NOMO-1 treated with dmso at 0.1 percent for 144 hours (cell line): Measurements from ENCODE around the gene HLA-DQA1.
"Not testable (repeated sequence)": the region's sequence is repeated elsewhere in the genome, so short reads cannot be mapped to it uniquely, and the experiment has no call there.

Experiments
- DNase-seq: peaks from one replicate; lab custom pipeline; 2025; ENCODE audit not compliant: unreplicated experiment; lab: John Stamatoyannopoulos, UW

The HLA-DQA1 gene

DNA sequence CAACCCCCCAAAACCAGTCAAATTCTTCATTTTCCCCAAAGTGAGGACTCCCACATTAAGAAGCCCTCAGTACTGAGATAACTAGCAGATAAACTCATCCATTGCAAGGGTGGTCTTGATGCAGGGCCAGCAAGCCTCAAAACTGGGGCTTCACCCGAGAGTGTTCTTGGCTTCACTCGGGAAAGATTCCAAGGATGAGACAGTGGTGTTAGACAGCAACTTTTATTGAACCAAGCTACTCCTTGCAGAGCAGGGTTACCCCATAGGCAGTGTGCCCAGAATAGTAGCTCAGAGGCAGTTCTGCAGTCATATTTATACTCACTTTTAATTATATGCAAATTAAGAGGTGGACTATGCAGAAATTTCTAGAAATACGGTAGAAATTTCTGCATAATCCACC is 15.8 kb upstream of the HLA-DQA1 start:
- no peak for DNase-seq

DNA sequence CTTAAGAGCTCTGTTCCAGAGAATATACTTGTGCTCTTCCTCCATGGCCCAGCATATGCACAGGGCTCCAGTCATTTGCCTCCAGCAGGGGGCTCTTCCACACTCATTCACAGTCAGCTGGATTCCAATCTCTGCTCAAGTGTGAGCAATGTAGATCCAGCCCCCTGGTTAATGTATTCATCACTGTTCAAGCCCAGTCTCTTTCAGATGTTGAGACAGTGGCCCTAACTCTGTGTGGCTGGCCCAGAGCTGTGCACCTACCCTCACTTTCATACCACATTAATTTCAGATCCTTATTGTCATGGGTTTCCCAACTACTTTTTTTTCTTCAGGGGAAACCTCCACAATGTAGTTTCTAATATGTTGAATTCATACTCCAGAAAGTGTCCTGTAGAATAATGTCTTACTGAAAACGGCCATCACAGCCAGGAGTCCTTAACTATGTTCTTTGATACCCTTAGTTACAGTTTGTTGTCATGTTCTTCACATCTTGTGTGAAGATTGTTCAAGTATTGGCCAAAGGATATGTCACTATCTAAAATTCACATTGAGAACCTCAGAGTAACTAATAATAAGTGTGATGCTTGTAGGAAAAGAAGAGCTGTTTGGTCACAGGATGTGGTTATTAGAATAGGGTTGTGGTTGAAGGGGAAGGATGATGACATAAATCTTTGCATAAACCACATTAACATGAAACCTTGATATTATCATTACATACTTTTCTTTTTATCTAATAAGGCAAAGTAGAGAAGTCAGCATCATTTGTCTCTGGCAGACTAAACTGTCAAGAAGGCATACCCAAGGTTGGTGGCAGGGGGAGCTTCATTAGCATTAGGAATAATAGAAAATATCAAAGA is 14.4 kb upstream of the HLA-DQA1 start:
- DNase-seq, result peak; percentile 66

DNA sequence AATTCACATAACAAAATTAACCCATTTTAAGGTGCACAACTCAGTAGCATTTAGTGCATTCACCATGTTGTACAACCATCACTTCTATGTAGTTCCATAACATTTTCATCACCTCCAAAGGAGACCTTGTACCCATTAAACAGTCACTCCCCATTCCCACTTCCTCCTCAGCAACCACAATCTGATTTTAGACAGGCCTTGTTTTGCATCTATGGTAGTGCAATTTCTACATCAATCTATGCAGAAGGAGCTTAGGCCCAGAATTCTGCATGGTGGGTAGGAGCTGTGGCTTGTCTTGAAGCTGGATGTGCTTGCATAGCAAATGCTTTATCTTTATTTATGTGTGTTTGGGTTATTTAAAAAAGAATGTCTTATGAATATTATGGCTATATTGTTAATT is 13.5 kb upstream of the HLA-DQA1 start:
- DNase-seq, result peak; percentile 85

DNA sequence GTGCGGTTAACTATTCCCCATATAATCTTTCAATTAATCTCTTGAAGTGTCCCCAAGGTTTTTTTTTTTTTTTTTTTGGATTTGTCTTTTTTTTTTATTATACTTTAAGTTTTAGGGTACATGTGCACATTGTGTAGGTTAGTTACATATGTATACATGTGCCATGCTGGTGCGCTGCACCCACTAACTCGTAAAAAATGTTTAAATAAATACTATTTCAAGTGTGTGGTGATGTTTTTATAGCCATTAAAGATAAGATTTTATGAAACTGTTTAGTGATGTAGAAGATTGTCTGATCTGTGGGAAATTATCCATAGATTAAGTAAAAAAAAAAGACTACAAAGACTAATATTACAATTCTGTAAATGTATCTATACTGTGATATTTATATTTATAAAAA is 12.6 kb upstream of the HLA-DQA1 start:
- no peak for DNase-seq

DNA sequence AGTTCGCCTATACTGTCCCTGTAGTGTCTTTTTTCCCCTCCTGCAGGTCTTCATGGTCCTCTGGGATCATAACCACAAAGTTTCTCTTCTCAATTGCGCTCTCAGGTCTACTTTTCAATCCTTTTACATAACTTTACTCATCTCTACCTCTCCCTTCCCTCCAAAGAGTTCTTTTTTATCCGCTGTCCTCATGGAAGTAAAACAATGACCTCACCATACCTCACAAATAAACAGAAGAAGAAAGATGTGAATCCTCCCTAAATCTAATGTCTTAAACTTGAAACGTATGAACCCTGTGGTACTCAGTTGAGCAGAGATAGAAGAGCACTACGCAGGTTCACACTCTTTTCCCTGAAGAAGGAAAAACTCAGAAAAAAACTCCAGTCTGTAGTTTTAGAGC is 12.1 kb upstream of the HLA-DQA1 start:
- DNase-seq, result no peak

DNA sequence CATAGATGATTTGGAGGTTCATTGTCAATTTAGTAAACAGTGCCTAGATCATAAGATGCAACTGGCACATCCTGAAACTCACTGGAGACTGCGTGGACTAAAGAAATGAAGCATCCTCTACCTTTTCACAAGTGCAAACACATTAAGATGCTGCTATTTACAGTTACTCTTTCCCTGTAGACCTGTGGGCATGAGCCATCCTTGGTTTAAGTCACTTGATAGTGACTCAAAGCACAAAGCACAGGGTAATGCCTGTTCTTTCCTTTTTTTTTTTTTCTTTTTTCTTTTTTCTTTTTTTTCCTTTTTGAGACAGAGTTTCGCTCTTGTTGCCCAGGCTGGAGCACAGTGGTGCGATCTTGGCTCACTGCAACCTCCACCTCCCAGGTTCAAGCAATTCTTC is 10.0 kb upstream of the HLA-DQA1 start:
- DNase-seq, result no peak

DNA sequence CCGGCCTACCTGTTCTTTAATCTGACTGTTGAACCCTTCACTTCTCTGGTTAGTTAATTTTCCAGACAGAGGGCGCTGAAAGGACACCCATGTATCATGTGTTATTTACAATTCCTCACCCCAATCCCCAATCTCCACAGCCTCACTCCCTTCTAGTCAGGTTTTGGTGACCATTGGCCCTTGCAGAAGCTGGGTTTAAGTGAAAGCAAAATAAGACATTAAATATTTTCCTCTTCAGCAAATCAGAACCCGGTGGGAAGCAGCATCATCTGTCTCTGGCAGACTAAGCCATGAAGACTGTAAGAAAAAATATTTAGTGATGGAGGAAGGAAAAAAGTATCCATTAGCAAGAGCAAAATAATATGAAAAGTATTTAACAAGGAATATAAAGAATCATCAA is 9.4 kb upstream of the HLA-DQA1 start:
- peak; percentile 25 for DNase-seq

DNA sequence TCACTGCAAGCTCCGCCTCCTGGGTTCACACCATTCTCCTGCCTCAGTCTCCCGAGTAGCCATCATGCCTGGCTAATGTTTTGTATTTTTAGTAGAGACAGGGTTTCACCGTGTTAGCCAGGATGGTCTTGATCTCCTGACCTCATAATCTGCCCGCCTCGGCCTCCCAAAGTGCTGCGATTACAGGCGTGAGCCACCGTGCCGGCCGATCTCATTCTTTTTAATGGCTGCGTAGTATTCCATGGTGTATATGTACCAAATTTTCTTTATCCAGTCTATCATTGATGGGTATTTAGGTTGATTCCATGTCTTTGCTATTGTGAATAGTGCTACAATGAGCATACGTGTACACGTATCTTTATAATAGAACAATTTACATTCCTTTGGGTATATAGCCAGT is 7.4 kb upstream of the HLA-DQA1 start:
- DNase-seq, result not testable (repeated sequence)

DNA sequence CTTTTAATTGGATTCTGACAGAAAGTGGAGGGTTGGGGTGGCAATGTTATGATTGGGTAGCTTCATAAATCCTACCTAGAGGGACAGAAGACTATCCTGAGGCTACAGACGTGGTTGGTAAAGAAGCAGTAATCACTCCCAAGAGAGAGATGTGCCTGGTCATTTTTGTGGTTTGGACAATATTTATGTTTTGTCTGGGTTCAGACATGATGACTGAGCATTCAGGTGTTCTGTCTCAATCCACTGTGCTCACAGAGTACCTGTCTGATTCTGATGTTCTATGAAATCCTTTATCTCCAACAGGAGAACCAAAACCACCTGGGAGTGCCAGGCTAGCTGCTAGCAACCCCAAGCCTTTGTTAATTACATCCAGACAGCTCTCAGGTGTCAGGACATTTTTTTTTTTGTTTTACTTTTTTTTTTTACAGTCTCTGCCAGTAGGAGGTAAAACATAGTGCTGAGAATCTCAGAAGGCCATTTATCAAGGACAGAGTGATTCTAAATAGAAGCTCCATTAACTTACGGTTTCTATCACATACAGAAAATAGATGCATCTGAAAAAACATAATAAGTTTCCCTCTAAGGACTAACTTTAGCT is 1.6 kb upstream of the HLA-DQA1 start:
- no peak for DNase-seq

DNA sequence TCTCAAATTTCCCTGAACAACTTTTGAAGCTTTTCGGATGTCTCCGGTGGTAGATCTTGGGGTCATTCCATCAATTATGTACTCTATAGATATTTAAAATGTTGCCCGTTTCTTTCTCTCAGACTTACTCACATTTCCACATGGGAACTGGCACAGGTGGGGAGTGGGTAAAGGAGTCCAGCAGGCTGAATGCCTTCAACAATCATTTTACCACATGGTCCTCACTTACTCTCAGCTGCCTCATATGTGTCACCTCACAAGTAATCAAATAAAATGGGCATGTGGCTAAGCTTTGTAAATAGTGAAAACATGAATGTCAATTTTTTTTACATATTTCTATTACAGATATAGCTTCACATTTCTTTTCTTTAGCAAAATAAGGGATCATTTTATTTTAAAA is 677 bp downstream of the HLA-DQA1 start:
- DNase-seq, result no peak

DNA sequence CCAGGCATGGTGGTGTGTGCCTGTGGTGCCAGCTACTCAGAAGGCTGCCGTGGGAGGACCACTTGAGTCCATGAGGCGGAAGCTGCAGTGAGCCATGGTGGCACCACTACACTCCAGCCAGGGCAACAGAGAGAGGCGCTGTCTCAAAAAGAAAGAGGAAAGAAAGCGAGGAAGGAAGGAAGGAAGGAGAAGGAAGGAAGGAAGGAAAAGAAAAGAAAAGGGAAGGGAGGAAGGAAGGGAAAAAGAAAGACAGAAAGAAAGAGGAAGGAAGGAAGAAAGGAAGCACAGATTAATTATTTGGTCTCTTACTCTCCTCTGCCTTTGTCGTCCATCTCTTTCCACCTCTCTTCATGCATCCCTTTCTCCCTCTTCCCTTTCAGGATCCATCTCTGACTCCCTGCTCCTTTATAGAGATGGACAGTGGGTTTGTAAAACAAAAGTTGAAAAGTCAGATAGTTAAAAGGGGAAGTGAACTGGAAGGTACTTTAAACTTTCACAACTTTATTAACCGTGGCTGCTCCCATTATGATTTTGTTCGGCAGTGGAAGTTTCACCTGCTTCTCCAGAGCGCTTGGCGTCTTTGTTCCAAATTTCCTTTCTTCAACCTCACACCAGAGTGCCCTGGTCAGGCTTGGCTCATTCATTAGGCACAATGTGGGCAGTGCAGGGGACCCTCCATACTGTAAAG is 1.5 kb downstream of the HLA-DQA1 start:
- DNase-seq, result no peak

DNA sequence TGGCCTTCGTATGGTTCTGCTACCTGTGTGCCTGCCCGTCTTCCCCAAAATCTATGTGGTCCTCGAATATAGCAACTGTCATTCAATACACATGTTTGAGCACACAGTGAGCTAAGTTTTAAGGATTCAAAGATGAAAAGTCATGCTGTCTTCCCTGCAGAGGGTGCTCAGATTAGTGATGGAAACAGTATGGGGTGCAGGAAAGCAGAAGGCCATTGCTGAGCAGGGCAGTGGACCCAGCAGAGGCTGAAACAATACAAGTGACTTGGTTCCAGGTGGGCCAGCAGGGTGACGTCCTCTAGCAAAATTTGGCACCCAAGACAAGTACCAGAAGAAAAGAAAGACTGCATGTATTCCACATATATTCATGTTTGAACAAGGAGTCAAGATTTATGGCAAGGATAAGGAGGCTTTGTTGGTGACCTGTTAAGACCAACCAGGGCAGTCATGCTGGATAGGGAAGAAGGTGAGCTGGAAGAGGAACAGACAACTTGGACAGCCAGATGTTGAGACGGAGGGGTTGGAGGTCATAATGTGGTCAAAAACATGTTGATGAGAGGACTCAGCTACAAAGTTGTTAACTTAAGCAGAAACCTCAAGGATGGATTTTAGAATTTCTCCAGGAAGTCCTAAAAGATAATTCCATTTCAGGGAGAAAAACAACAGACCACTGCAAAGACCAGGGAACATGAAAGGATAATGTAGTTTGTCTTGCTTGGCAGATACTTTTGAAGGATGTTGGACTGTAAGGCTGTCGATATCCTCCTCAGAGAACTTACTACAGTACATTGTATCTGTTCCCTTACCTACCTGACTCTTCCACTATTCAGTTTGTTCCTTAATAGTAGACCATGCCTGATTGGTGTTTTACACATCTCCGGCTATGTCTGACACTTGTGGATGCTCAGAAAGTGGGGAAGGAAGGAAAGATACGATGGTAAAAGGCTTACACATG is 2.5 kb downstream of the HLA-DQA1 start:
- DNase-seq, result no peak

DNA sequence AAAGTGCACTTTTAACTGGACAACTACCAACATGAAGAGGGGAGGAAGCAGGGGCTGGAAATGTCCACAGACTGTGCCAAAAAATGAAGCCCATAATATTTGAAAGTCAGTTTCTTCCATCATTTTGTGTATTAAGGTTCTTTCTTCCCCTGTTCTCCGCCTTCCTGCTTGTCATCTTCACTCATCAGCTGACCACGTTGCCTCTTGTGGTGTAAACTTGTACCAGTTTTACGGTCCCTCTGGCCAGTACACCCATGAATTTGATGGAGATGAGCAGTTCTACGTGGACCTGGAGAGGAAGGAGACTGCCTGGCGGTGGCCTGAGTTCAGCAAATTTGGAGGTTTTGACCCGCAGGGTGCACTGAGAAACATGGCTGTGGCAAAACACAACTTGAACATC is 3.9 kb downstream of the HLA-DQA1 start:
- no peak for DNase-seq

DNA sequence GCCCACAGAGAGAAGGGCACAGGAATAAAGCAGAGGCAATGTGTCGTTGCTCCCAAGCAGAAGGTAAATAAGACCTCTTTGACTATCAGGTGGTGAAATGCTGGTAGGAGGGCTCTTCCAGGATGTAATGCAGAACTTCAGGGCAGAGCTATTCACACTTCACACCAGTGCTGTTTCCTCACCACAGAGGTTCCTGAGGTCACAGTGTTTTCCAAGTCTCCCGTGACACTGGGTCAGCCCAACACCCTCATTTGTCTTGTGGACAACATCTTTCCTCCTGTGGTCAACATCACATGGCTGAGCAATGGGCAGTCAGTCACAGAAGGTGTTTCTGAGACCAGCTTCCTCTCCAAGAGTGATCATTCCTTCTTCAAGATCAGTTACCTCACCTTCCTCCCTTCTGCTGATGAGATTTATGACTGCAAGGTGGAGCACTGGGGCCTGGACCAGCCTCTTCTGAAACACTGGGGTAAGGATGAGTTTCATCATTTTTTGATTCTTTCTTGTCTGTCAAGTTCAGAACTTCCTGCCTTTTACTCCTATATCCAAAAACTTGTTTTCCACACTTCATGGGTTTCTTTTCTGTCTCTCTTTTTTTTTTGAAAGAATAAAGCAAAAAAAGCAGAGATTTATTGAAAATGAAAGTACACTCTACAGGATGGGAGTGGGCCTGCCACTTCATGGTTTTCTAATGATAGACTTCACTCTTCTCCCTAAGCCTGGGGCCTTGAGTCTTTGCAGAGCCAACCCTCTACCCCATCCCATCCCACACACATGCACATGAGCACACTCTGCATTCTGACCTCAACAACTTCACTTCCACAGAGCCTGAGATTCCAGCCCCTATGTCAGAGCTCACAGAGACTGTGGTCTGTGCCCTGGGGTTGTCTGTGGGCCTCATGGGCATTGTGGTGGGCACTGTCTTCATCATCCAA is 4.8 kb downstream of the HLA-DQA1 start:
- not testable (repeated sequence) for DNase-seq

DNA sequence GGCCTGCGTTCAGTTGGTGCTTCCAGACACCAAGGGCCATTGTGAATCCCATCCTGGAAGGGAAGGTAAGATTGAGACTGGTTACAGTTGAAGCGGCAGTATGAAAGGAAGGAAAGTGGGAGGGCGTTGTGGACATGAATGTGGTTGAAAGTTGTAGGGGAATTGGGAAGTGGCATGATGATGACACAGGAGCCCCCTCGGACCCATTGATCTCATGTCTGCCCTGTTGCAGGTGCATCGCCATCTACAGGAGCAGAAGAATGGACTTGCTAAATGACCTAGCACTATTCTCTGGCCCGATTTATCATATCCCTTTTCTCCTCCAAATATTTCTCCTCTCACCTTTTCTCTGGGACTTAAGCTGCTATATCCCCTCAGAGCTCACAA is 5.5 kb downstream of the HLA-DQA1 start:
- DNase-seq, result no peak

DNA sequence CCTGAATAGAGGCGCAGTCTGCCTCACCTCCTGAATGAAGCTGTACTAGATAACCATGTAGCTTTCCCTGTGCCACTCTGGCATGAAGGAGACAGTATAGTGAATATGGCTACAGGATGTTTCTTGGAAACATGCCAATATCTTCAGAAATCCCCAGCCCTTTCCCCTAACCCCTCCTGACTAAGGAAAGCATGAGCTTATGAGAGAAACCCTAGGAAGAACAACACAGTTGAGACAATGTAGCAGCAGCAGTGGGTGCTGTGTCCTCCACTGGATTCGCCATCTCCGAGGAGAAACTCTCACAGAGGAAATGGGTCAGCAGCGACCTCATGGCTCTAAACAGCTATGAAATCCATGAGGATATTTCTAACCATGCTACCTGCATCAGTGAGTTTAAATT is 6.7 kb downstream of the HLA-DQA1 start:
- DNase-seq, result no peak

DNA sequence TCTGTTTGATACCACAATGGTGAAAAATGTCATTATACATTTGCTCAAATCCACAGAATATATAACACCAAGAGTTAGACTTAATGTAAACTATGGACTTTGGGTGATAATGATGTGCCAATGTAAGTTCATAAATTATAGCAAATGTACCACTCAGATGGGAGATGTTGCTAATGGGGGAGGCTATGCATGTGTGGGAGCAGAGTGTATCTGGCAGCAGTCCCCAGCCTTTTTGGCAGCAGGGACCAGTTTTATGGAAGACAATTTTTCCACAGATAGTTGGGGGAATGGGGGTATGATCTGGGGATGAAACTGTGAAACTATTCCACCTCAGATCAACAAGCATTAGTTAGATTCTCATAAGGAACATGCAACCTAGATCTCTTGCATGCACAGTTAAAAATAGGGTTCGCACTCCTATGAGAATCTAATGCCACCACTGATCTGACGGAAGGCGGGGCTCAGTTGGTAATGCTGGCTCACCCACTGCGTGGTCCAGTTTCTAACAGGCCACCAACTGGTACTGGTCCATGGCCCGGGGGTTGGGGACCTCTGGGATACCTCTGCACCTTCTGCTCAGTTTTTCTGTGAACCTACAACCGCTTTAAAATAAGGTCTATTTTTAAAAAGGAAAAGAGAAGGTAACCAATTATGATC is 8.0 kb downstream of the HLA-DQA1 start:
- DNase-seq, result no peak

DNA sequence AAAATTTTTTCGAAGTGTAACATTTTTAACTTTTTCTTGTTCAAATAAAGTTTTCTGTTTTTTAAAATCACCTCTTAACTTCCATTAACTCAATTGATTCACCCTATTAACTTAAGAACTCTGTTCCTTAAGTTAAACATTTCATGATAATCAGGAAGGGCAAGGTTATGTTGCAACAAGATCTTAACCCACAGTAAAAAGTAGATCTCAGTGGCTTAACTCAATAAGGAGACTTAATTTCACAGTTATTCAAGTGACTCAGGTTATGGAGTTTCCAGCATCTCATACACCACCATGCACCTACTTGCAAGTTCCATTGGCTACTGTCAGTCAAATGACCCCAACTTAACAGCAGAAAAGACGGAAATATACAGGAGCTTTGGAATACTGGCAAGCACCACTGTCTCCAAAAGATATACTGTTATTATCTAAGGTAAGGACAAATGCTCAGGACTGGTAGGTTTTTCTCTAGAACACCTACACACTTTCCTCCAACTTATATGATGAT is 18.1 kb downstream of the HLA-DQA1 start:
- no peak for DNase-seq

DNA sequence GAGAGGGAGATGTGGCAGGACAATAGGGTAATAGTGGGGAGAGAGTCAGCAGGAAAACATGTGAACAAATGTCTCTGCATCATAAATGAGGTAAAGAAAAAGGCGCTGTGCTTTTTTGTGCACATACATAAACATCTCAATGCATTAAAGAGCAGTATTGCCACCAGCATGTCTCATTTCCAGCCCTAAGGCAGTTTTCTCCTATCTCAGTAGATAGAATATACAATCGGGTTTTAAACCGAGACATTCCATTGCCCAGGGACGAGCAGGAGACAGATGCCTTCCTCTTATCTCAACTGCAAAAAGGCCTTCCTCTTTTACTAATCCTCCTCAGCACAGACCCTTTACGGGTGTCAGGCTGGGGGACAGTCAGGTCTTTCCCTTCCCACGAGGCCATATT is 20.1 kb downstream of the HLA-DQA1 start:
- not testable (repeated sequence) for DNase-seq
